Mesothelial cell of epicardium (in vitro differentiated cells): ENCODE measurements around the gene NACA2. TPM values are rescaled to one million over a fixed set of nuclear protein-coding genes. Genes with fewer than 3 reads are reported as not detected.
"Not testable (repeated sequence)": the region's sequence is repeated elsewhere in the genome, so short reads cannot be mapped to it uniquely, and the experiment has no call there.

Experiments
- DNase-seq, 2 experiments: peaks; one replicate each; pipeline ENCODE4 v3.0.0; 2021; ENCODE audit warnings: low spot score in 2 of 2; ENCODE audit not compliant: unreplicated experiment in 2 of 2
- H3K27ac Mint-ChIP-seq: 2 replicates; pipeline ENCODE4 v1.8.0; 2021; ENCODE audit warnings: mixed read lengths
- H3K27me3 Mint-ChIP-seq: 2 replicates; pipeline ENCODE4 v1.8.0; 2021; ENCODE audit warnings: low read depth, mixed read lengths
- H3K36me3 Mint-ChIP-seq: 2 replicates; pipeline ENCODE4 v1.8.0; 2021; ENCODE audit warnings: mixed read lengths
- H3K4me1 Mint-ChIP-seq: 2 replicates; pipeline ENCODE4 v1.8.0; 2021; ENCODE audit warnings: mixed read lengths
- H3K4me3 Mint-ChIP-seq: 2 replicates; pipeline ENCODE4 v1.8.0; 2021; ENCODE audit warnings: mild to moderate bottlenecking, moderate library complexity, mixed read lengths
- H3K9me3 Mint-ChIP-seq: 2 replicates; pipeline ENCODE4 v1.8.0; 2021; ENCODE audit warnings: mixed read lengths
- CTCF ChIP-seq: fragments of 200-600 bp; sonication (generic); IDR thresholded peaks from one replicate; pipeline ENCODE4 v1.5.0; 2021; ENCODE audit warnings: antibody characterized with exemption; ENCODE audit not compliant: unreplicated experiment
- total RNA-seq: library from RNA; stranded (reverse); gene quantifications from 3 replicates; pipeline ENCODE4 v1.2.1, GENCODE V29; 2021

NACA2 gene
- total RNA-seq, 1 donor from 2014 or later, result not detected

GRCh38 chr17:61634011-61634539 is 43.1 kb upstream of the NACA2 start:
- peaks cover 59% of the 10 kb centered on the region for H3K9me3 Mint-ChIP-seq
- H3K4me1 Mint-ChIP-seq, result no peaks in the 10 kb centered on the region
- no peak overlapping the region for H3K27ac Mint-ChIP-seq
- peaks cover 6% of the 10 kb centered on the region for H3K27me3 Mint-ChIP-seq
- DNase-seq, result no peak
- H3K4me3 Mint-ChIP-seq, result no peak overlapping the region
- no peak for TF ChIP-seq CTCF
- peaks cover 8% of the 10 kb centered on the region for H3K36me3 Mint-ChIP-seq

GRCh38 chr17:61632826-61633225 is 41.8 kb upstream of the NACA2 start:
- no peak for TF ChIP-seq CTCF
- H3K27me3 Mint-ChIP-seq, result peaks cover 4% of the 10 kb centered on the region
- DNase-seq, result no peak
- H3K27ac Mint-ChIP-seq, result no peak overlapping the region
- H3K36me3 Mint-ChIP-seq, result peaks cover 8% of the 10 kb centered on the region
- no peaks in the 10 kb centered on the region for H3K4me1 Mint-ChIP-seq
- H3K9me3 Mint-ChIP-seq, result peaks cover 50% of the 10 kb centered on the region
- H3K4me3 Mint-ChIP-seq, result no peak overlapping the region

- TF ChIP-seq CTCF, result no peak
- H3K4me1 Mint-ChIP-seq, result no peaks in the 10 kb centered on the region
- H3K9me3 Mint-ChIP-seq, result peaks cover 50% of the 10 kb centered on the region
- no peak for DNase-seq
- no peak overlapping the region for H3K27ac Mint-ChIP-seq
- H3K27me3 Mint-ChIP-seq, result peaks cover 6% of the 10 kb centered on the region
- no peak overlapping the region for H3K4me3 Mint-ChIP-seq
- peaks cover 8% of the 10 kb centered on the region for H3K36me3 Mint-ChIP-seq
These were observed 40.8 kb upstream of the NACA2 start for GRCh38 chr17:61631800-61632199.

- H3K27me3 Mint-ChIP-seq, H3K36me3 Mint-ChIP-seq, H3K27ac Mint-ChIP-seq, DNase-seq, H3K4me3 Mint-ChIP-seq, H3K4me1 Mint-ChIP-seq: not testable (repeated sequence)
- peaks cover 34% of the 10 kb centered on the region for H3K9me3 Mint-ChIP-seq
These were observed 37.1 kb upstream of the NACA2 start for GRCh38 chr17:61628158-61628557.

- no peaks in the 10 kb centered on the region for H3K4me1 Mint-ChIP-seq
- no peak overlapping the region for H3K27ac Mint-ChIP-seq
These were observed 36.6 kb upstream of the NACA2 start for GRCh38 chr17:61627658-61628057.

GRCh38 chr17:61627125-61627524 is 36.1 kb upstream of the NACA2 start:
- no peak for DNase-seq
- peaks cover 34% of the 10 kb centered on the region for H3K9me3 Mint-ChIP-seq
- H3K36me3 Mint-ChIP-seq, result peaks cover 2% of the 10 kb centered on the region
- no peak overlapping the region for H3K27ac Mint-ChIP-seq
- H3K27me3 Mint-ChIP-seq, result peaks cover 6% of the 10 kb centered on the region
- no peak overlapping the region for H3K4me3 Mint-ChIP-seq
- H3K4me1 Mint-ChIP-seq, result no peaks in the 10 kb centered on the region
- no peak for TF ChIP-seq CTCF

More at GRCh38 chr17:61627658-61628057, 36.6 kb upstream of the NACA2 start:
- Mint-ChIP-seq H3K9me3 (peaks cover 31% of the 10 kb centered on the region), H3K4me3 (no peak overlapping the region), H3K36me3 (peaks cover 2% of the 10 kb centered on the region), H3K27me3 (peaks cover 6% of the 10 kb centered on the region)
- no peak for DNase-seq
- no peak for TF ChIP-seq CTCF
